HepG2 (cell line): ENCODE measurements around the gene PRIMPOL. TPM values are rescaled to one million over a fixed set of nuclear protein-coding genes. Genes with fewer than 3 reads are reported as not detected.

ENCODE experiments used
- ATAC-seq: fragments of 200-7000 bp; cut with Tn5 transposase; 3 replicates; pipeline ENCODE4 v1.9.1; 2020; ENCODE audit warnings: mild to moderate bottlenecking, moderate library complexity
- BruUV-seq: library from RNA; stranded (reverse); fragments of 400-500 nt; replicated peaks from 2 replicates; lab custom pipeline; 2021; lab: Mats Ljungman, UMichigan
- CTCF ChIA-PET: fragments of 300-600 bp; formaldehyde crosslinking; extraction: SDS; loops from one replicate; lab custom pipeline; 2021; ENCODE audit warnings: low total read pairs, inconsistent platforms, low intra/inter-chr PET ratio; lab: Yijun Ruan, JAX
- POLR2A ChIA-PET: fragments of 350-600 bp; sonication (Branson Sonifier 250); formaldehyde crosslinking; loops from one replicate; lab custom pipeline; 2020; ENCODE audit warnings: antibody characterized with exemption, inconsistent platforms; lab: Yijun Ruan, JAX
- DNase-seq: peaks from one replicate; pipeline ENCODE4 v3.0.0-alpha.2; 2015; ENCODE audit warnings: low spot score
- FAIRE-seq: peaks from 3 replicates; lab custom pipeline; 2011; peaks lifted over from hg19 to GRCh38; lab: Jason Lieb, UNC
- H2AFZ ChIP-seq: one replicate; pipeline ENCODE4 v1.6.1; 2011; ENCODE audit warnings: low read length, inconsistent platforms
- H3K27ac ChIP-seq: fragments of 300-600 bp; 3 replicates; pipeline ENCODE4 v1.8.0; 2011; ENCODE audit warnings: mixed run types, mild to moderate bottlenecking, mixed read lengths, low read length, inconsistent platforms; ENCODE audit not compliant: insufficient read depth; ENCODE audit errors: extremely low read length
- H3K27me3 ChIP-seq, 2 experiments: fragments of 200-600 bp in 1 of 2; 2 replicates in 1 of 2; 3 replicates in 1 of 2; pipeline versions ENCODE4 v1.6.0 to v1.8.0; 2011; ENCODE audit warnings: low read length in 2 of 2, mild to moderate bottlenecking in 2 of 2, moderate library complexity in 2 of 2, inconsistent platforms in 1 of 2; ENCODE audit not compliant: insufficient read depth in 2 of 2, control insufficient read depth in 1 of 2
- H3K36me3 ChIP-seq, 2 experiments: fragments of 200-600 bp in 1 of 2; replicated peaks in 1 of 2; 2 replicates in 1 of 2; 3 replicates in 1 of 2; pipeline versions ENCODE4 v1.5.1 to v1.8.0; 2011; ENCODE audit warnings: low read length in 2 of 2, inconsistent platforms in 1 of 2; ENCODE audit not compliant: insufficient read depth in 2 of 2, control insufficient read depth in 1 of 2
- H3K4me1 ChIP-seq: 2 replicates; pipeline ENCODE4 v1.5.1; 2012; ENCODE audit warnings: low read length, inconsistent platforms; ENCODE audit not compliant: insufficient read depth
- H3K4me2 ChIP-seq: 2 replicates; pipeline ENCODE4 v1.6.0; 2011; ENCODE audit warnings: low read depth, low read length, inconsistent platforms
- H3K4me3 ChIP-seq, 3 experiments: fragments of 200-600 bp in 1 of 3; sonication (generic), shearing (Covaris generic) in 1 of 3; replicated peaks in 1 of 3; 2 replicates each; pipeline ENCODE4 v1.5.1; 2011 to 2016; ENCODE audit warnings: low read length in 3 of 3, inconsistent platforms in 2 of 3, low read depth in 2 of 3, mild to moderate bottlenecking in 2 of 3, control low read depth in 1 of 3, mixed read lengths in 1 of 3; ENCODE audit not compliant: insufficient read depth in 1 of 3
- H3K79me2 ChIP-seq: one replicate; pipeline ENCODE4 v1.6.1; 2011; ENCODE audit warnings: low read length, inconsistent platforms; ENCODE audit not compliant: insufficient read depth
- H3K9ac ChIP-seq: 2 replicates; pipeline ENCODE4 v1.6.0; 2011; ENCODE audit warnings: mild to moderate bottlenecking, low read depth, low read length, inconsistent platforms; ENCODE audit not compliant: insufficient read depth
- H3K9me3 ChIP-seq: 2 replicates; pipeline ENCODE4 v1.5.1; 2012; ENCODE audit warnings: mild to moderate bottlenecking, low read length
- H4K20me1 ChIP-seq: 2 replicates; pipeline ENCODE4 v1.6.0; 2011; ENCODE audit warnings: inconsistent platforms, mild to moderate bottlenecking, low read length, moderate library complexity; ENCODE audit not compliant: insufficient read depth
- PRMT3 ChIP-seq: sonication (generic); formaldehyde crosslinking; IDR thresholded peaks from 2 replicates; pipeline ENCODE4 v1.8.1; 2022; ENCODE audit warnings: low read depth, mild to moderate bottlenecking, moderate library complexity, missing genetic modification reagents, borderline replicate concordance
- RFXANK ChIP-seq: IDR thresholded peaks from 2 replicates; pipeline ENCODE4 v1.6.1; 2016
- ZBTB34 ChIP-seq: sonication (generic); formaldehyde crosslinking; IDR thresholded peaks from 2 replicates; pipeline ENCODE4 v1.8.0; 2022; ENCODE audit warnings: mild to moderate bottlenecking, missing genetic modification reagents
- ZBTB38 ChIP-seq: sonication (generic); formaldehyde crosslinking; IDR thresholded peaks from 2 replicates; pipeline ENCODE4 v1.5.1; 2020; ENCODE audit warnings: mild to moderate bottlenecking, missing genetic modification reagents
- ZBTB7A ChIP-seq: sonication (generic); formaldehyde crosslinking; IDR thresholded peaks from 2 replicates; pipeline ENCODE4 v1.8.0; 2022; ENCODE audit warnings: mild to moderate bottlenecking, missing genetic modification reagents
- ZNF124 ChIP-seq: sonication (generic); formaldehyde crosslinking; IDR thresholded peaks from 2 replicates; pipeline ENCODE4 v1.4.0; 2020; ENCODE audit warnings: missing genetic modification reagents
- ZNF160 ChIP-seq: sonication (generic); formaldehyde crosslinking; IDR thresholded peaks from 2 replicates; pipeline ENCODE4 v1.8.0; 2022; ENCODE audit warnings: mild to moderate bottlenecking, inconsistent platforms, missing genetic modification reagents
- ZNF3 ChIP-seq: IDR thresholded peaks from 2 replicates; pipeline ENCODE4 v1.7.0; 2017; ENCODE audit warnings: inconsistent platforms
- ZNF589 ChIP-seq: sonication (generic); formaldehyde crosslinking; conservative IDR thresholded peaks from 2 replicates; pipeline ENCODE4 v1.8.0; 2022; ENCODE audit warnings: mild to moderate bottlenecking, moderate library complexity, missing genetic modification reagents
- ZNF720 ChIP-seq: sonication (generic); formaldehyde crosslinking; IDR thresholded peaks from 2 replicates; pipeline ENCODE4 v1.4.0; 2020; ENCODE audit warnings: missing genetic modification reagents
- WGBS: methylation state at CpG from one replicate; pipeline ENCODE4 v1.1.6; 2017; ENCODE audit warnings: low lambda C conversion rate; 5-methylcytosine and 5-hydroxymethylcytosine counted together
- in situ Hi-C: cut with HindIII; loops from 2 replicates; pipeline ENCODE4 v1.10.0; 2017; ENCODE audit warnings: low pct_unique_long_range_greater_than_20kb; ENCODE audit not compliant: extremely low pct_ligation_motif_present
- intact Hi-C: fragments of 100-400 bp; cut with micrococcal nuclease; formaldehyde crosslinking; loops from one replicate; pipeline ENCODE4 v1.10.0; 2022; ENCODE audit not compliant: unreplicated experiment
- polyA plus RNA-seq, 8 experiments: library from polyadenylated mRNA; depleted of rRNA in 3 of 8; stranded (reverse) in 7 of 8; unstranded in 1 of 8; fragments of >200 nt; fragmentation: Illumina TruSeq in 4 of 8; extraction: Trizol in 4 of 8; gene quantifications; 2 replicates each; pipeline versions ENCODE4 v1.2.1 to v1.2.3, GENCODE V29; 2011 to 2016; ENCODE audit warnings: low read depth in 4 of 8, missing spikeins in 1 of 8, mixed read lengths in 1 of 8; ENCODE audit not compliant: insufficient read depth in 1 of 8
- total RNA-seq, 5 experiments: library from RNA; depleted of rRNA; stranded (reverse); fragments of >200 nt; fragmentation: Illumina TruSeq; extraction: Trizol; gene quantifications; 2 replicates each; pipeline ENCODE4 v1.2.3, GENCODE V29; 2016; ENCODE audit warnings: low read depth in 1 of 5

The PRIMPOL gene
- total and polyA plus RNA-seq, 2 of the 13 experiments (the other 11 are each of a cell fraction or from before 2014, with no cell fraction given), result 7.3 to 11.0 TPM

- H3K27ac ChIP-seq, result no peak overlapping the region
- peaks cover 9 to 28% of the 10 kb centered on the region in 2 experiments; a peak in 4 of 5 replicates for H3K36me3 ChIP-seq
- intact Hi-C loops (no loop called here), in situ Hi-C loops (no loop called here)
- TF ChIP-seq ZNF589 (CRISPR knock-in tag) (no peak), ZBTB7A (CRISPR knock-in tag) (no peak), ZNF3 (CRISPR knock-in tag) (no peak), ZNF720 (CRISPR knock-in tag) (no peak), RFXANK (CRISPR knock-in tag) (no peak), ZBTB38 (CRISPR knock-in tag) (no peak), ZBTB34 (CRISPR knock-in tag) (no peak), PRMT3 (CRISPR knock-in tag) (no peak), ZNF160 (CRISPR knock-in tag) (no peak), ZNF124 (CRISPR knock-in tag) (no peak)
- no peak overlapping the region for H3K9ac ChIP-seq
- no TSS peak for BruUV-seq
- ChIA-PET POLR2A (no interaction called here), CTCF (no interaction called here)
- H3K9me3 ChIP-seq, result no peaks in the 10 kb centered on the region
- H3K4me1 ChIP-seq, result no peaks in the 10 kb centered on the region
- no peaks in the 10 kb centered on the region for H3K27me3 ChIP-seq
- WGBS, result 99% methylated on average over 7 of the region's 7 CpGs
- no peak for DNase-seq
- no peaks in the 10 kb centered on the region for H3K79me2 ChIP-seq
- no peak overlapping the region for H3K4me2 ChIP-seq
- H2AFZ ChIP-seq, result no peak overlapping the region
- H4K20me1 ChIP-seq, result no peaks in the 10 kb centered on the region
- H3K4me3 ChIP-seq, result no peak overlapping the region
- ATAC-seq, result no peak
- no peak for FAIRE-seq
Observed at GRCh38 chr4:184669251-184669650, 19.7 kb downstream of the PRIMPOL start.
